ENCODE measurements around the gene SASH3.

- TF ChIP-seq ZNF8 (CRISPR knock-in tag; IDR thresholded peaks at IDR 0.05) = no peak
- no peak for TF ChIP-seq RARB (CRISPR knock-in tag; IDR thresholded peaks at IDR 0.05)
- TF ChIP-seq, protein P1, sequence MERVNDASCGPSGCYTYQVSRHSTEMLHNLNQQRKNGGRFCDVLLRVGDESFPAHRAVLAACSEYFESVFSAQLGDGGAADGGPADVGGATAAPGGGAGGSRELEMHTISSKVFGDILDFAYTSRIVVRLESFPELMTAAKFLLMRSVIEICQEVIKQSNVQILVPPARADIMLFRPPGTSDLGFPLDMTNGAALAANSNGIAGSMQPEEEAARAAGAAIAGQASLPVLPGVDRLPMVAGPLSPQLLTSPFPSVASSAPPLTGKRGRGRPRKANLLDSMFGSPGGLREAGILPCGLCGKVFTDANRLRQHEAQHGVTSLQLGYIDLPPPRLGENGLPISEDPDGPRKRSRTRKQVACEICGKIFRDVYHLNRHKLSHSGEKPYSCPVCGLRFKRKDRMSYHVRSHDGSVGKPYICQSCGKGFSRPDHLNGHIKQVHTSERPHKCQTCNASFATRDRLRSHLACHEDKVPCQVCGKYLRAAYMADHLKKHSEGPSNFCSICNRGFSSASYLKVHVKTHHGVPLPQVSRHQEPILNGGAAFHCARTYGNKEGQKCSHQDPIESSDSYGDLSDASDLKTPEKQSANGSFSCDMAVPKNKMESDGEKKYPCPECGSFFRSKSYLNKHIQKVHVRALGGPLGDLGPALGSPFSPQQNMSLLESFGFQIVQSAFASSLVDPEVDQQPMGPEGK (CRISPR knock-in tag; IDR thresholded peaks at IDR 0.05; ENCODE audit: borderline replicate concordance) = no peak
- TF ChIP-seq, protein P2, sequence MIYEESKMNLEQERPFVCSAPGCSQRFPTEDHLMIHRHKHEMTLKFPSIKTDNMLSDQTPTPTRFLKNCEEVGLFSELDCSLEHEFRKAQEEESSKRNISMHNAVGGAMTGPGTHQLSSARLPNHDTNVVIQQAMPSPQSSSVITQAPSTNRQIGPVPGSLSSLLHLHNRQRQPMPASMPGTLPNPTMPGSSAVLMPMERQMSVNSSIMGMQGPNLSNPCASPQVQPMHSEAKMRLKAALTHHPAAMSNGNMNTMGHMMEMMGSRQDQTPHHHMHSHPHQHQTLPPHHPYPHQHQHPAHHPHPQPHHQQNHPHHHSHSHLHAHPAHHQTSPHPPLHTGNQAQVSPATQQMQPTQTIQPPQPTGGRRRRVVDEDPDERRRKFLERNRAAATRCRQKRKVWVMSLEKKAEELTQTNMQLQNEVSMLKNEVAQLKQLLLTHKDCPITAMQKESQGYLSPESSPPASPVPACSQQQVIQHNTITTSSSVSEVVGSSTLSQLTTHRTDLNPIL (CRISPR knock-in tag; IDR thresholded peaks at IDR 0.05; ENCODE audit: low read depth) = no peak
- TF ChIP-seq ZNF70 (CRISPR knock-in tag; IDR thresholded peaks at IDR 0.05) = no peak
- TF ChIP-seq SNAI2 (CRISPR knock-in tag; IDR thresholded peaks at IDR 0.05) = no peak
- no peak for TF ChIP-seq CSRNP3 (CRISPR knock-in tag; IDR thresholded peaks at IDR 0.05)
- TF ChIP-seq ZFP3 (CRISPR knock-in tag; IDR thresholded peaks at IDR 0.05) = no peak
- TF ChIP-seq GLIS3 (CRISPR knock-in tag; IDR thresholded peaks at IDR 0.05) = no peak
- TF ChIP-seq PPARA (CRISPR knock-in tag; IDR thresholded peaks at IDR 0.05; ENCODE audit: borderline replicate concordance) = no peak
- TF ChIP-seq BACH2 (CRISPR knock-in tag; IDR thresholded peaks at IDR 0.05; ENCODE audit: borderline replicate concordance) = no peak
- TF ChIP-seq, protein P3, sequence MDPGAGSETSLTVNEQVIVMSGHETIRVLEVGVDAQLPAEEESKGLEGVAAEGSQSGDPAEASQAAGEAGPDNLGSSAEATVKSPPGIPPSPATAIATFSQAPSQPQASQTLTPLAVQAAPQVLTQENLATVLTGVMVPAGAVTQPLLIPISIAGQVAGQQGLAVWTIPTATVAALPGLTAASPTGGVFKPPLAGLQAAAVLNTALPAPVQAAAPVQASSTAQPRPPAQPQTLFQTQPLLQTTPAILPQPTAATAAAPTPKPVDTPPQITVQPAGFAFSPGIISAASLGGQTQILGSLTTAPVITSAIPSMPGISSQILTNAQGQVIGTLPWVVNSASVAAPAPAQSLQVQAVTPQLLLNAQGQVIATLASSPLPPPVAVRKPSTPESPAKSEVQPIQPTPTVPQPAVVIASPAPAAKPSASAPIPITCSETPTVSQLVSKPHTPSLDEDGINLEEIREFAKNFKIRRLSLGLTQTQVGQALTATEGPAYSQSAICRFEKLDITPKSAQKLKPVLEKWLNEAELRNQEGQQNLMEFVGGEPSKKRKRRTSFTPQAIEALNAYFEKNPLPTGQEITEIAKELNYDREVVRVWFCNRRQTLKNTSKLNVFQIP (CRISPR knock-in tag; IDR thresholded peaks at IDR 0.05; ENCODE audit: borderline replicate concordance, low read depth) = no peak
- TF ChIP-seq ZFP30 (CRISPR knock-in tag; IDR thresholded peaks at IDR 0.05) = no peak
These were observed 20.4 kb downstream of the SASH3 start for GRCh38 chrX:129800186-129800585.
